Measurements from ENCODE around the gene TINCR. TPM values are rescaled to one million over a fixed set of nuclear protein-coding genes. Genes with fewer than 3 reads are reported as not detected.

The TINCR gene
- polyA plus RNA-seq, 1 donor from 2014 or later, result 2.0 TPM

DNA sequence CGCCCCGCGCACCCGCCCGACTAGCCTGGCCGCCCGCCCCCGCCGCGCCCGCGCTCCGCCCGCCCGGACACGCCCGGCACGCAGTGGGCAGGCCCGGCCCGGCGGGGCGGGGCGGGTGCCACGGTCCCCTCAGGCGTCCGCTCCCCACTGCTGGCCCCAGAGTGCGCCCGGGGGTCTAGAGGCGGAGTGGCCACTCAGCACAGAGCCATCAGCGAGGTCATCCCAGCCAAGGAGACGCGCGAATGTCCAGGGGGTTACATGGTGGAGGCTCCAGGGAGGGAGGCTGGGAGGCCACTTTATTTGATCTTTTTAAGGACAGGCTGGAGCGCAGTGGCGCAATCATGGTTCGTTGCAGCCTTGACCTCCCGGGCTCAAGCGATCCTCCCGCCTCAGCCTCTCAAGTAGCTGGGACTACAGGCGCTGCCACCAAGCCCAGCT, 236 bp upstream of the TINCR start:
- no peak overlapping the region for H3K9ac ChIP-seq (ENCODE audit: low read length)
- no peaks in the 10 kb centered on the region for H3K9me2 ChIP-seq (ENCODE audit: insufficient read depth, low read length)
- H3K9me3 ChIP-seq (ENCODE audit: low read length), result no peaks in the 10 kb centered on the region
- H3K36me3 ChIP-seq (ENCODE audit: insufficient read depth, low read length), result no peaks in the 10 kb centered on the region
- no peaks in the 10 kb centered on the region for H3K79me2 ChIP-seq (replicated peaks; ENCODE audit: insufficient read depth, low read length)
- no peak overlapping the region for H2AFZ ChIP-seq (ENCODE audit: low read depth, low read length)
- H3K27ac ChIP-seq (ENCODE audit: low read length), result no peak overlapping the region
- H3F3A ChIP-seq (ENCODE audit: insufficient read depth, low read length, poor library complexity, severe bottlenecking), result no peaks in the 10 kb centered on the region
- no peak overlapping the region for H3K4me2 ChIP-seq (ENCODE audit: low read length)
- TF ChIP-seq EZH2 (IDR thresholded peaks at IDR 0.05; ENCODE audit: borderline replicate concordance, insufficient read depth, low read length, poor library complexity, severe bottlenecking) (no peak), RAD21 (conservative IDR thresholded peaks at IDR 0.05) (no peak), EP300 (conservative IDR thresholded peaks at IDR 0.05; ENCODE audit: poor library complexity, severe bottlenecking) (no peak), MXI1 (conservative IDR thresholded peaks at IDR 0.05; ENCODE audit: poor library complexity, severe bottlenecking) (no peak), SMC3 (conservative IDR thresholded peaks at IDR 0.05; ENCODE audit: poor library complexity) (no peak), POLR2AphosphoS5 (IDR thresholded peaks at IDR 0.05) (no peak), TAF1 (IDR thresholded peaks at IDR 0.05; ENCODE audit: low read depth) (no peak)
- TF ChIP-seq, protein P1, sequence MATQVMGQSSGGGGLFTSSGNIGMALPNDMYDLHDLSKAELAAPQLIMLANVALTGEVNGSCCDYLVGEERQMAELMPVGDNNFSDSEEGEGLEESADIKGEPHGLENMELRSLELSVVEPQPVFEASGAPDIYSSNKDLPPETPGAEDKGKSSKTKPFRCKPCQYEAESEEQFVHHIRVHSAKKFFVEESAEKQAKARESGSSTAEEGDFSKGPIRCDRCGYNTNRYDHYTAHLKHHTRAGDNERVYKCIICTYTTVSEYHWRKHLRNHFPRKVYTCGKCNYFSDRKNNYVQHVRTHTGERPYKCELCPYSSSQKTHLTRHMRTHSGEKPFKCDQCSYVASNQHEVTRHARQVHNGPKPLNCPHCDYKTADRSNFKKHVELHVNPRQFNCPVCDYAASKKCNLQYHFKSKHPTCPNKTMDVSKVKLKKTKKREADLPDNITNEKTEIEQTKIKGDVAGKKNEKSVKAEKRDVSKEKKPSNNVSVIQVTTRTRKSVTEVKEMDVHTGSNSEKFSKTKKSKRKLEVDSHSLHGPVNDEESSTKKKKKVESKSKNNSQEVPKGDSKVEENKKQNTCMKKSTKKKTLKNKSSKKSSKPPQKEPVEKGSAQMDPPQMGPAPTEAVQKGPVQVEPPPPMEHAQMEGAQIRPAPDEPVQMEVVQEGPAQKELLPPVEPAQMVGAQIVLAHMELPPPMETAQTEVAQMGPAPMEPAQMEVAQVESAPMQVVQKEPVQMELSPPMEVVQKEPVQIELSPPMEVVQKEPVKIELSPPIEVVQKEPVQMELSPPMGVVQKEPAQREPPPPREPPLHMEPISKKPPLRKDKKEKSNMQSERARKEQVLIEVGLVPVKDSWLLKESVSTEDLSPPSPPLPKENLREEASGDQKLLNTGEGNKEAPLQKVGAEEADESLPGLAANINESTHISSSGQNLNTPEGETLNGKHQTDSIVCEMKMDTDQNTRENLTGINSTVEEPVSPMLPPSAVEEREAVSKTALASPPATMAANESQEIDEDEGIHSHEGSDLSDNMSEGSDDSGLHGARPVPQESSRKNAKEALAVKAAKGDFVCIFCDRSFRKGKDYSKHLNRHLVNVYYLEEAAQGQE (IDR thresholded peaks at IDR 0.05; ENCODE audit: borderline replicate concordance), result no peak
- TF ChIP-seq, protein P2, sequence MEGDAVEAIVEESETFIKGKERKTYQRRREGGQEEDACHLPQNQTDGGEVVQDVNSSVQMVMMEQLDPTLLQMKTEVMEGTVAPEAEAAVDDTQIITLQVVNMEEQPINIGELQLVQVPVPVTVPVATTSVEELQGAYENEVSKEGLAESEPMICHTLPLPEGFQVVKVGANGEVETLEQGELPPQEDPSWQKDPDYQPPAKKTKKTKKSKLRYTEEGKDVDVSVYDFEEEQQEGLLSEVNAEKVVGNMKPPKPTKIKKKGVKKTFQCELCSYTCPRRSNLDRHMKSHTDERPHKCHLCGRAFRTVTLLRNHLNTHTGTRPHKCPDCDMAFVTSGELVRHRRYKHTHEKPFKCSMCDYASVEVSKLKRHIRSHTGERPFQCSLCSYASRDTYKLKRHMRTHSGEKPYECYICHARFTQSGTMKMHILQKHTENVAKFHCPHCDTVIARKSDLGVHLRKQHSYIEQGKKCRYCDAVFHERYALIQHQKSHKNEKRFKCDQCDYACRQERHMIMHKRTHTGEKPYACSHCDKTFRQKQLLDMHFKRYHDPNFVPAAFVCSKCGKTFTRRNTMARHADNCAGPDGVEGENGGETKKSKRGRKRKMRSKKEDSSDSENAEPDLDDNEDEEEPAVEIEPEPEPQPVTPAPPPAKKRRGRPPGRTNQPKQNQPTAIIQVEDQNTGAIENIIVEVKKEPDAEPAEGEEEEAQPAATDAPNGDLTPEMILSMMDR (IDR thresholded peaks at IDR 0.05; ENCODE audit: poor library complexity, severe bottlenecking), result no peak
- no peak overlapping the region for H3K4me3 ChIP-seq (ENCODE audit: low read length)
- no peaks in the 10 kb centered on the region for H4K20me1 ChIP-seq (ENCODE audit: insufficient read depth)
- H3K27me3 ChIP-seq (ENCODE audit: insufficient read depth, low read depth, low read length), result peaks cover 4% of the 10 kb centered on the region

DNA sequence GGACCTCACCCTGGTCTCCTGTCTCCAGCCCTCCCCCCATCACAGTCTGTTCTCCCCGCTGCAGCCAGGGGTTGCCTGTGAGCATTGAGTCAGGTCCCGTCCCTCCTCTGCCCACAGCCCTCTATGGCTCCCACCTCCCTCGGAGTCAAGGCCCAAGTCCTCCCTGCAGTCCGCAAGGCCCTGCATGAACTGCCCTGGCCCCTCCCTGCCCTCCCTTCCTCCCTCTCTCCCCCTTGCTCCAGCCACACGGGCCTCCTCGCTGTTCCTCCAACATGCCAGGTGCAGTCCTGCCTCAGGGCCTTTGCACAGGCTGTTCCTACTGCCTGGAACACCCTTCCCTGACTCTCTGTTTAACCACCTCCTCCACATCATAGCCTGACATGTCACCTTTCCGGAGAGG, 2.8 kb downstream of the TINCR start:
- no peak overlapping the region for H3K9ac ChIP-seq (ENCODE audit: low read length)
- no peaks in the 10 kb centered on the region for H3K79me2 ChIP-seq (replicated peaks; ENCODE audit: insufficient read depth, low read length)
- no peak overlapping the region for H3K4me3 ChIP-seq (ENCODE audit: low read length)
- H3K9me2 ChIP-seq (ENCODE audit: insufficient read depth, low read length), result no peaks in the 10 kb centered on the region
- H4K20me1 ChIP-seq (ENCODE audit: insufficient read depth), result no peaks in the 10 kb centered on the region
- no peaks in the 10 kb centered on the region for H3K9me3 ChIP-seq (ENCODE audit: low read length)
- H3K27me3 ChIP-seq (ENCODE audit: insufficient read depth, low read depth, low read length), result peaks cover 4% of the 10 kb centered on the region
- no peak overlapping the region for H2AFZ ChIP-seq (ENCODE audit: low read depth, low read length)
- no peaks in the 10 kb centered on the region for H3K36me3 ChIP-seq (ENCODE audit: insufficient read depth, low read length)
- no peak overlapping the region for H3K27ac ChIP-seq (ENCODE audit: low read length)
- H3F3A ChIP-seq (ENCODE audit: insufficient read depth, low read length, poor library complexity, severe bottlenecking), result no peaks in the 10 kb centered on the region
- TF ChIP-seq TAF1 (IDR thresholded peaks at IDR 0.05; ENCODE audit: low read depth) (no peak), POLR2AphosphoS5 (IDR thresholded peaks at IDR 0.05) (no peak), EP300 (conservative IDR thresholded peaks at IDR 0.05; ENCODE audit: poor library complexity, severe bottlenecking) (no peak)
- no peak overlapping the region for H3K4me2 ChIP-seq (ENCODE audit: low read length)

Data from neural cell (in vitro differentiated cells).